Left colon (tissue), 2 donors: ENCODE data around the gene ALAD. TPM values are rescaled to one million over a fixed set of nuclear protein-coding genes. Genes with fewer than 3 reads are reported as not detected.
A peak's percentile ranks its signal among the peaks of the same experiment; 100 is the strongest.

Experiments
- ATAC-seq: fragments of 200-7000 bp; cut with Tn5 transposase; one replicate; pipeline ENCODE4 v1.9.1; 2020; ENCODE audit warnings: mild to moderate bottlenecking, moderate library complexity
- DNase-seq, 2 donors: peaks; one replicate each; pipeline ENCODE4 v3.0.0-alpha.2; 2020
- intact Hi-C, 2 donors: fragments of 100-400 bp; cut with DNase I in 1 of 2; cut with micrococcal nuclease in 1 of 2; formaldehyde crosslinking; loops; one replicate each; pipeline versions ENCODE4 v1.11.2 to v1.14.0; 2022; cut with DNase I, micrococcal nuclease
- total RNA-seq, 2 donors: library from RNA; stranded (reverse); fragmentation: NEBNext Ultra II Directional; extraction: Animal tissue kit (Norgen Biotek cat#: 25700); gene quantifications; one replicate each; pipeline ENCODE4 v1.2.1, GENCODE V29; 2021
- donor health status: DM: no; HTN: no; CAD: no.
- donor health status: DM: yes; HTN: yes; CAD: no.

ALAD gene
- total RNA-seq, 2 donors from 2014 or later = 58.8 to 64.1 TPM

DNA sequence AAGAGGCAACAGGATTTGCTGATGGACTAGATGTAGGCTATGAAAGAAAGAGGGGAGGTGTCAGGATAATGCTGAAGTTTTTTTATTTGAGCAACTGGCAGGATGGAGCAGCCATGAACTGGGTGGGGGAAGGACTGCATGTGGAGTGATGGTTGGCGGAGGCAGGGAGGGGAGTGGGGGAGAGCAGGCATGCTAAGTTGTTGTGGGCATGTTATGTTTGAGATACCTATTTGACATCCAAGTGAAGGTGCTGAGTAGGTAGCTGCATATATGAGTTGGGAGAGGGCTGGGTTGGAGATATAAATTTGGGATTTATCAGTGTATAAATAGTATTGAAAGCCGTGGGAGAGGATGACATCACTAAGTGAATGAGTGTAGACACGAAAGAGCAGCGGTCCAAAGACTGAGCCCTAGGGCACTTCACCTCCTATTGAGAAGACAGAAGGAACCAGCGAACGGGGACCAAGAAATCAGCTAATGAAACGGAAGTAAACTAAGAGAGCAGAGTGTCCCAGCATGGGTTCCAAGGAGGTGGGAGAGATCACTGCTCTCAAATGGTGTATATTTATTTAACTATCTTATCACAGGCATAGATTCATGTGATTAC, 44.3 kb downstream of the ALAD start:
- no peak for ATAC-seq
- intact Hi-C loops = no loop called here
- DNase-seq = no peak

DNA sequence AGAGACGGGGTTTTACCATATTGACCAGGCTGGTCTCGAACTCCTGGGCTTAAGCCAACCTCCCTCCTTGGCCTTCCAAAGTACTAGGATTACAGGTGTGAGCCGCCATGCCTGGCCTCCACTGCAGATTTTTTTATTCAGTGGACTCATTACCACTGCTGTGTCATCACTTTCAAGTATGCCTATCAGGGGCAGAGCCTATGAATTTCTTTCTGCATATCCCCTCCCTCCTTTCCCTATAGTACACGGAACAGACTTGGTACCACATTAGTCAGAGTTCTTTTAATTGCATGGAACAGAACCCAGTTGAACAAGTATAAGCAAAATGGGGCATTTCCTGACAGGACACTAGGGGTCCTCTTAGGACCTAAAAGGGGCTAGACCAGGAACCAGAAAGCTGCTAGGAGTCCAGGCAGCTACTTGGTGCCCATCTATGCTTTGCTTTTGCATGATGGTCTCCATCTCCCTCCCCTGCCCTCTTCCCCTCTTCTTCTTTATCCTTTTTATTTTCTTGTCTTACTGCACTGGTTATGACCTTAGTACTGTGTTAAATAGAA, 46.0 kb downstream of the ALAD start:
- intact Hi-C loops = no loop called here
- DNase-seq (no peak), ATAC-seq (no peak)

DNA sequence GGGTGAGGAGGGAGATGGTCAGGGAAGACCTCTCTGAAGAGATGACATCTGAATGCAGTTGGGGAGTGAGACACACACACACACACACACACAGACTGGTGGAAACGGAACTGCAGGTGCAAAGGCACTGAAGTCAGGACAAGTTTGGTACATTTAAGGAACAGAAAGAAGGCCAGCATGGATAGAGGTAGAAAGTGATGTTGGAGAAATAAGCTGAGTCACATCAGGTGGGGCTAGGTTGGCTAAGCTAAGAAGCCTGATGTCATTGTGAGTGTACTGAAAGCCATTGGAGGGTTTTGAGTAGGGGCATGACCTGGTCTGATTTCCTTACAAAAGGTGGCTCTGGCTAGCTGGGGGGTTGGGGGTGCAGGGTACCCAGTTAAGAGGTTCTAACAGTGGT, 48.7 kb downstream of the ALAD start:
- DNase-seq (no peak), ATAC-seq (no peak)
- intact Hi-C loops = no loop called here

DNA sequence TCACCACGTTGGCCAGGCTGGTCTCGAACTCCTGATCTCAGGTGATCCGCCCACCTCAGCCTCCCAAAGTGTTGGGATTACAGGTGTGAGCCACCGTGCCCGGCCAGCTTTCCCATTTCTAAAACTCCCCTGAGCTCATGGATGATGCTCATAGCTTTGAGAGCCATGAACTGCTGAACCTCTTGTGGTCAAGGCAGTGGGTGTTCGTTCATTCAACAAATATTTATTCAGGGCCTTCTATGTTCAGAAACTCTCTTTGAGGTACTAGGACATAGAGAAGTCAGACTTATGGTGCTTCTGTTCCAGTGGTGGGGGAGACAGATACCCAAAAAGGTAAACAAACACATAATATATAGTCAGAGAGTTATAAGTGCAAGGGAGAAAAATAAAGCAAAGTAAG, 49.1 kb downstream of the ALAD start:
- ATAC-seq = no peak
- intact Hi-C loops = no loop called here
- DNase-seq = no peak

DNA sequence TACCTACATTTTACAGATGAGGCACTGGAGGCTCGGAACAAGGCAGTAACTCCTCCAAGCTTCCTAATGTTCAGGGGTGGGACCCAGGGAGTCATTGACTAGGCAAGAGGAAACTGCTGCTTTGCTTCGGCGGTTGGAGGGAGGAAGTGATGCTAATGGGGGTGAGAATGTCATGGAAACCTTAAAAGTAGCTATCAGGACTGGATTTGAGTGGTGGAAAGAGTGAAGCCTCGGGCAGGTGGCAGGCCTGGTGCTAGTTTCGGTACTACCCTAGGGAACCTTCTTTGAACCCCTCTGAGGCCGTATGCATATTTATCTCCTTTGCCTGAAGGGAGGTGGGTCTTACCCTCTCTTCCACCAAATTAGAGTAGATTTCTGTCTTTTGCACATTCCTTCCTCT, 50.1 kb downstream of the ALAD start:
- ATAC-seq (no peak), DNase-seq (no peak)
- intact Hi-C loops = no loop called here

DNA sequence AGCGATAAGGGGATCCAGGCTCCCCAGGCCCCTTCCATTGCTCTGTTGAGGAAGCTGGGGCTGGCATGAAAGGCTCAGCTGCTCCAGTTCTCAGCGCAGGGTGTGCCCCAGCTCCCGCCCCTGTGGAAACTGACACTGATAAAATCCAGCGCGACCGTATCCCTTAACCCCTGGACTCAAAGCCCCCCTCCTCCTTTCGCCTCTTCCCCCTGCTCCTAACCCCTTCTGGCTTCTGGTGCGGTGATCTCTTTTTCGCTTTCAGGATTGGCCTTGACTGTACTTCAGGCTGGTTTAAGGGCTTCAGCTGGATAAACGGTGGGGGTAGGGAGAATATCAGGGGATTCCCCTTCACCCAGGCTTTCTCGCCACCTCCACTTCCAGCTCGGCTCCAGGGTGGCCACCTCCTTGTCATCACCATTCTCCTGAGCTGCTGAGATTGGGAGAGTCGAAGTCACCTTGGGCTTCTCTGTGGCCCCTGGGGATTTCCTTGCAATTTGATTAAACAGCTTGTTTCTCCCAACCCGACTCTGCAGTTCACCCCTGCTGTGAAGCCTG, 50.9 kb downstream of the ALAD start:
- ATAC-seq = peak; percentile 31
- intact Hi-C loops = no loop called here
- DNase-seq = peak in 1 of 2 donors; percentile 44

DNA sequence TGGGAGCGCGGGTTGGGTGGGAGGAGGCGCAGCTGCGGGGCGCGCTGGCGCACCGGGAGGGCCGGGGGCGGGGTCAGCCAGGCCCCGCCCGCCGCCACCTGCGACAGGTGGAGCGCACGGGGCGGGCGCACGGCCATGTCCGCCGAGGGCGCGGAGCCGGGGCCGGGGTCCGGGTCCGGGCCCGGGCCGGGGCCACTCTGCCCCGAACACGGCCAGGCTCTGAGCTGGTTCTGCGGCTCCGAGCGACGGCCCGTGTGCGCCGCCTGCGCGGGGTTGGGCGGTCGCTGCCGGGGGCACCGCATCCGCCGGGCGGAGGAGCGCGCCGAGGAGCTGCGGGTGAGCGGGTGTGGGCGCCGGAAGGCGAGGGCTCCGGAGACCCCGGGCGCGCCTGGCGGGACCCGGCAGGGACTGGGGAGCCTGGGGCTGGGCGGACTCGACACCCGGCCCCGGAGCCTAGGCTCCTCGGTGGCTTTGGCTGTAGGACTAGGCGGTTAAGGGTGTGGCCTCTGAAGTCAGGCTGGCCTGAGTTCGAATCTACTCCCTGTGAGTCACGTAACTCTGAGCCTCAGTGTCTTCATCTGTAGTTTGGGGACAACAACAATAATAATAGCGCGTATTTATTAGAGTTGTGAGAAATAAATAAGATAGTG, 51.5 kb downstream of the ALAD start, which contains the start of gene BSPRY:
Gene BSPRY, plus strand, starts transcription at position 97 of the 650 bp plus-strand sequence. Its CDS starts 39 bp downstream, at position 136.
- DNase-seq = peak in 1 of 2 donors; percentile 66
- intact Hi-C loops = no loop called here
- ATAC-seq = peak; percentile 71

DNA sequence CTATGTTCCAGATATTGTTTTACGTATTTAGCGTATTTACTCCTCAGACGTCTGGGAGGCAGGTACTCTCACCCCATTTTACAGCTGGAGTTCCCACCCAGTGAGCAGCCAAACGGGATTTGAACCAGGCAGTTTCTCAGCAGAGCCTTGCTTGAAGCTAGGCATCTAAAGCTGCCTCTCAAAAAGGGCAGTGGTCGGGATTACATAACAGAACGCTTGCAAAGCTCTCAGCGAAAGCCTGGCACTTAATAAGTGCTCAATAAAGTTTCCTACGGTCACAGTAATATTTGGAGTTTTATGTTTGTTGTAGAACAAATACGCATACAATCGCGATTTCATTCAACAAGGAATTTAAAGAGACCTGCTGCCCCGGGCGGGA, 52.0 kb downstream of the ALAD start:
- intact Hi-C loops = no loop called here
- ATAC-seq = no peak
- DNase-seq = no peak

DNA sequence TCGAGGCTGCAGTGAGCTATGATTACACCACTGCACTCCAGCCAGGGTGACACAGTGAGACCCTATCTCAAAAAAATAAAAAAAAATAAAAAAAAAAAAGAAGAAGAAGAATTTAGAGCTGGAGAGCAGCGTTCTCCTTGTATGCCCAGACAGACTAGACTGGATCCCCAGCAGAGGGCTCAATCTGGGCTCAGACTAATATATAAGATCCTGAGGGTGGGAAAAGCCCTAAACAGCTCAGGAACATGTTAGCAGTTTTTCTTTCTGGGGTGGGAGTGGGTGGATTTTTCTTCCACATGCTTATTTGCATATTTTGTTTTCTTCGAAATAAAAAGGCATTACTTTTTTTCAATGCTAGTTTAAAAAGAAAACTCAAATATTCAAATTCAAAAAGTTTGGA, 52.6 kb downstream of the ALAD start:
- no peak for ATAC-seq
- intact Hi-C loops = no loop called here
- DNase-seq = no peak

DNA sequence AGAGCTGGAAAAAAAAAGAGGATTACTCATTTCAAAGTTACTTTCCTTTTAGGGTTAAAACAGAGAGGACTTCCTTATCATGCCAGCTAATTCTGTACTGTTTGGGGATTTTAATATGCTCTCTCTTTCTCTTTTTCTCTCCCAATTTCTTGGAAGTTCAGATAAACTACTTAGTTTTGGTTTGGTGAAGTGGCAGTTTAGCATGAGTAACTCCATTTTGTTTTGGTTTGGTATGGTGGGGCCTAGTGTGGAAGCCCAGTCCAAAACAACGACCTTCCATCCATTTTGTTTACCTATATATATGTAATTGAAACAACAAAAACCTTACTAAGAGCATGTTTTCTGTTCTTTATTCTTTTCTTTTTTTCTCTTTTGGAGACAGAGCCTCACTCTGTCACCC, 55.4 kb downstream of the ALAD start:
- no peak for ATAC-seq
- intact Hi-C loops = no loop called here
- no peak for DNase-seq

DNA sequence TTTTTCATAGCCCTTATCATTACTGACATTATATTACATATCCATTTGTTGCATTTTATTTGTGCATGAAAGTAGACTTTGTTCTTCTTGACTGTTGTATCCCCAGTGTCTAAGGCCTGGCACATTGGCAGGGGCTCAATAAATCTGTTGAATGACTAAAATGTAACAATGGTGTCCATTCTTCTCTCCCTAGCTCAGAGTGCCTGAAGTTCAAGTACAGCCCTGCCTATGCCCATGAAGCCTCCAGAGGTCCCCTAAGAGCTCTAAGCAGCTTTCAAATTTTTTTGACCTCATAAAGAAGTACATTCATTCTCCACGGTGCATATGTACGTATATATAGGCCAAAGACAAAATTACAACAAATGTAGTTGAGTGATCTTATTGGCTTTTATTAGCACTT, 55.9 kb downstream of the ALAD start:
- DNase-seq = no peak
- intact Hi-C loops = no loop called here

DNA sequence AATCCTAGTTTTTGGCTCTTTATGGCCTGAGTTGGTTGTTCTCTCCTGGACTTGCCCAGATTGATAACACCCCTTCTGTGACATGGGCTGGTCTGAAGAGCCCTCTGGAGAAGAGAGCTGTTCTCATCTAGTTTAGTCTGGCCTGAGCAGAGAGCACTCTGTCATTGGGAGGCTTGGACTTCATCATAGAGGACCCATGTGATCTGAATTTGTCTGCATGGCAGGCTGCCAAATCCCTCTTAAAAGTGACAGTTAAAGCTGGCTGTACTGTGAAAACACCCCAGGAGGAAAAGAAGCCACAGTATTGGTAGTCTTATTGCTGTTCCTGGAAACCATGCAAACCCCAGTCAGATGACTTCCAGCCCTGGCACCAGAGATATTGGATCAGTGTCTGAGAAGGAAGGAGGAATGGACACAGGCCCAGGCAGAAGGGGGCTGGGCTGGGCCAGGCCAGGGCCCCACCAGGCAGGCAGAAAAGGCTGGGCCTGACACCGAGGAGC, 57.3 kb downstream of the ALAD start:
- ATAC-seq (peak; percentile 45), DNase-seq (peak; percentile 88 to 93)
- intact Hi-C loops = no loop called here

More for the DNA sequence above, 55.9 kb downstream of the ALAD start:
- ATAC-seq = peak; percentile 38

DNA sequence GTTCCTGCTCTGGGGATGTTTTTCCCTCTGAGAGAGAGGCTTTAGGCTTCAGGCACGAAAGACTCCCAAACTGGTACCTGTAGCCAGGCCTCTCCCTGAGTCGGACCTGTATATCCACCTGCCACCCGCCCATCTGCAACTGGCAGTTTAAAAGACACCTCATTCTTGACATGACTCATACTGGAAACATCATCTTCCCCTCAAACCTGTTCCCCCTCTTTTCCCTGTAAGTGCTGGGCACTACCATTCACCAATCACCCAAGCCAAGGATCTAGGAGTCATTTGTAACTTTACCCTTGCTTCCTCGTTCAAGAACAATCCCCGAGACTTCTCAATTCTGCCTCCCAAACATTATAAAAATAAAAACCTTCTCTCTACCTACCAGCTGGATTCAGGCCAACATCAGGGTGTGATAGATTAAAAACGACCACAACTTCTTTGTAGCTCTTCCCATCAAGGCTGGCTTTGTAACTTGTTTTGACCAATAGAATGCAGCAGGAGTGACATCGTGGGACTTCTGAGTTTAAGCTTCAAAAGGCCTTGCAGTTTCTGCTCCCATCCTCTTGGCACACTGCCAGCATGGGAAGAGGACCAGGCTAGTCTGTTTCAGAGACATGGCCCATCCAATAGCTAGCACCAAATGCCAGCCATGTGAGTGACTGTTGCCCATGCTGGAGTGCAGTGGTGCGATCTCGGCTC, 59.2 kb downstream of the ALAD start:
- DNase-seq = peak in 1 of 2 donors; percentile 60
- no peak for ATAC-seq
- intact Hi-C loops = no loop called here

DNA sequence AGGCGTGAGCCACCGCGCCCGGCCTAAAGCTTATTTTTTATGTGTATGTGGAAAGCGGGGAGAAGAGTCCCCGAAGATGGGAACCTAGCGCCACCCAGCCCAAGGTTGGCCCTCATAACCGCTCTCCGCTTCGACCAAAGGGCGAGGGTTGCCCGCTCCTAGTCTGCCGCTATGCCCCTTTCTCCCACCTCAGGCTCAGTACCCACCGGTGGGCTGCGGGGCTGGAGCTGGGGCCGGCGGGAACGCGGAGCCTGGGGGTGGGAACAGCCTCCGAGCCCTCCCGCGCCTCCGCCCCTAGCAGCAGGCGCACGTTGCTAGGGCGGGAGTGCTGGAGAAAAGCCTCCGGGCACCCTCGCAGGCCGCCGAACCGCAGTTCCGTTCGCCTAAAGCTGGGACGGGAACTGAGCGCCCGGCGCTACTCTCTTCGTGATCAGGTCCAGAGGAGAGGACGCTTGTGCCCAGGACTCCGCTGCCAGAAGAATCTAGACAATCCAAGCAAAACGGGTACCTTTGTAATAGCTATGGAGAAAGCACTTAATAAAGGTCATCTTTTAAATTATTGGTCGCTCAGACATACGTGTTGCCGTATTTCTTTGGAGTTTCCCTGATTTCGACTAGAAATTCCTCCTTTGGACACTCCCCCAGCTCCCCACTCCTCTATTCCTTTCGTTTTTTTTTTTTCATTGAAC, 60.9 kb downstream of the ALAD start, which contains the start of gene WDR31:
Gene WDR31, minus strand, starts transcription at position 265 of the 689 bp plus-strand sequence. CDS start 8,253 bp downstream, outside the sequence.
- ATAC-seq (peak; percentile 88), DNase-seq (peak; percentile 84 to 89)
- intact Hi-C loops = no loop called here

DNA sequence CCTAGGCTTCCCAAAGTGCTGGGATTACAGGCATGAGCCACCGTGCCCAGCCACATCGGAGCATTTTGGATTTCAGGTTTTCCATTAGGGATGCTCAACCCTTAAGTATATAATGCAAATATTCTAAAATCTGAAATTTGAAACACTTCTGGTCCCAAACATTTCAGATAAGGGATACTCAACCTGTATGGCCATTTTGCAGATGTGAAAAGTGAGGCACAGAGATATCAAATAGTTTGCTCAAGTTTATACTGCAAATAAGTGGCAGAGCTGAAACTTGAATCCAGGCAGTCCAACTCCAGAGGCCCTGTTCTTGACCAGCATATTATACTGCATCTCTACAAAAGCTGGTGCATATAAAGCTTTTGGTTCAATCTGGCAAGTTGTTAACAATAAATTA, 63.4 kb downstream of the ALAD start:
- DNase-seq = no peak
- no peak for ATAC-seq
- intact Hi-C loops = no loop called here
